Naive thymus-derived CD8-positive, alpha-beta T cell (primary cell): Measurements from ENCODE around the gene FGFR2. TPM values are rescaled to one million over a fixed set of nuclear protein-coding genes. Genes with fewer than 3 reads are reported as not detected.

Experiments
- ATAC-seq, 2 donors: fragments of 150-1000 bp; cut with Tn5 transposase in 1 of 2; sonication (Bioruptor Pico), chemical (Tn5 transposase) in 1 of 2; 1 replicate in 1 of 2; 2 replicates in 1 of 2; pipeline ENCODE4 v1.10.0; 2021; ENCODE audit warnings: mild to moderate bottlenecking in 2 of 2, moderate library complexity in 2 of 2
- POLR2A ChIA-PET: fragments of 350-600 bp; sonication (Branson Sonifier 250); formaldehyde crosslinking; loops from one replicate; lab custom pipeline; 2021; ENCODE audit warnings: antibody characterized with exemption; lab: Charles Lee
- DNase-seq, 10 donors: peaks; one replicate each; pipeline versions ENCODE4 v3.0.0 to v3.0.0-alpha.2; 2020 to 2022
- H3K27ac Mint-ChIP-seq, 10 donors: one replicate each; pipeline ENCODE4 v1.8.0; 2020 to 2022; ENCODE audit warnings: mild to moderate bottlenecking in 10 of 10, mixed read lengths in 10 of 10, moderate library complexity in 4 of 10, inconsistent platforms in 1 of 10
- H3K27me3 Mint-ChIP-seq, 5 donors: one replicate each; pipeline ENCODE4 v1.8.0; 2021 to 2022; ENCODE audit warnings: mixed read lengths in 5 of 5
- H3K36me3 Mint-ChIP-seq, 3 donors: one replicate each; pipeline ENCODE4 v1.8.0; 2020 to 2022; ENCODE audit warnings: mixed read lengths in 3 of 3, mild to moderate bottlenecking in 2 of 3, inconsistent platforms in 1 of 3
- H3K4me1 Mint-ChIP-seq, 4 donors: one replicate each; pipeline ENCODE4 v1.8.0; 2021 to 2022; ENCODE audit warnings: mixed read lengths in 4 of 4
- H3K4me3 Mint-ChIP-seq, 10 donors: one replicate each; pipeline ENCODE4 v1.8.0; 2020 to 2022; ENCODE audit warnings: mild to moderate bottlenecking in 10 of 10, mixed read lengths in 10 of 10, moderate library complexity in 6 of 10, inconsistent platforms in 1 of 10
- H3K9me3 Mint-ChIP-seq, 9 donors: one replicate each; pipeline ENCODE4 v1.8.0; 2020 to 2022; ENCODE audit warnings: mixed read lengths in 9 of 9, mild to moderate bottlenecking in 3 of 9, inconsistent platforms in 1 of 9, moderate library complexity in 1 of 9
- polyA plus RNA-seq, 3 donors: library from polyadenylated mRNA; unstranded; fragments of 300-500 nt; fragmentation: Illumina TruSeq; gene quantifications; one replicate each; pipeline ENCODE4 v1.2.3, GENCODE V29; 2021
- total RNA-seq, 8 experiments: library from RNA in 2 of 8; stranded (reverse) in 2 of 8; gene quantifications; one replicate each; pipeline ENCODE4 v1.2.3 and lab custom pipeline; 2021 to 2026

The FGFR2 gene
- total and polyA plus RNA-seq, 5 experiments from 2014 or later = 0.28 TPM; not detected in 4

GRCh38 chr10:121594623-121595350 lies 3.5 kb downstream of the FGFR2 start:
- POLR2A ChIA-PET = no interaction called here
- DNase-seq = no peak
- ATAC-seq = no peak
- Mint-ChIP-seq H3K36me3 (peaks cover 0 to 6% (median 0%) of the 10 kb centered on the region in 3 donors), H3K4me3 (no peak overlapping the region), H3K9me3 (no peaks in the 10 kb centered on the region), H3K27ac (no peak overlapping the region), H3K27me3 (peaks cover 11 to 60% (median 31%) of the 10 kb centered on the region in 5 donors), H3K4me1 (peaks cover 4 to 8% (median 6%) of the 10 kb centered on the region in 4 donors)

- DNase-seq (no peak), ATAC-seq (no peak)
- POLR2A ChIA-PET = no interaction called here
- Mint-ChIP-seq H3K27ac (no peak overlapping the region), H3K9me3 (no peaks in the 10 kb centered on the region), H3K4me1 (peaks cover 4 to 8% (median 6%) of the 10 kb centered on the region in 4 donors), H3K36me3 (peaks cover 0 to 6% (median 0%) of the 10 kb centered on the region in 3 donors), H3K27me3 (peaks cover 11 to 59% (median 30%) of the 10 kb centered on the region in 5 donors), H3K4me3 (no peak overlapping the region)
These were observed 4.2 kb downstream of the FGFR2 start for GRCh38 chr10:121594076-121594475.

GRCh38 chr10:121593281-121594075 lies 4.8 kb downstream of the FGFR2 start:
- Mint-ChIP-seq H3K27ac (no peak overlapping the region), H3K36me3 (peaks cover 0 to 6% (median 0%) of the 10 kb centered on the region in 3 donors), H3K9me3 (peaks cover 0 to under 1% (median 0%) of the 10 kb centered on the region in 9 donors), H3K4me1 (peaks cover 2 to 6% (median 3%) of the 10 kb centered on the region in 4 donors), H3K27me3 (peaks cover 8 to 53% (median 26%) of the 10 kb centered on the region in 5 donors), H3K4me3 (no peak overlapping the region)
- DNase-seq = no peak
- no peak for ATAC-seq
- POLR2A ChIA-PET = no interaction called here

- H3K27me3 Mint-ChIP-seq = peaks cover 8 to 63% (median 26%) of the 10 kb centered on the region in 5 donors
- no peak for DNase-seq
- peaks cover 0 to 6% (median 0%) of the 10 kb centered on the region in 3 donors for H3K36me3 Mint-ChIP-seq
- H3K4me3 Mint-ChIP-seq = no peak overlapping the region
- peaks cover 0 to 11% (median under 1%) of the 10 kb centered on the region in 9 donors for H3K9me3 Mint-ChIP-seq
- POLR2A ChIA-PET = no interaction called here
- H3K4me1 Mint-ChIP-seq = peaks cover 2 to 6% (median 3%) of the 10 kb centered on the region in 4 donors
- H3K27ac Mint-ChIP-seq = no peak overlapping the region
- no peak for ATAC-seq
These were observed 5.9 kb downstream of the FGFR2 start for GRCh38 chr10:121592155-121592890.

GRCh38 chr10:121591186-121591585 lies 7.1 kb downstream of the FGFR2 start:
- no peak overlapping the region for H3K27ac Mint-ChIP-seq
- DNase-seq (no peak), ATAC-seq (no peak)
- H3K27me3 Mint-ChIP-seq = peaks cover 2 to 60% (median 18%) of the 10 kb centered on the region in 5 donors
- H3K4me3 Mint-ChIP-seq = no peak overlapping the region
- peaks cover 0 to 10% (median 0%) of the 10 kb centered on the region in 3 donors for H3K36me3 Mint-ChIP-seq
- POLR2A ChIA-PET = no interaction called here
- H3K4me1 Mint-ChIP-seq = no peaks in the 10 kb centered on the region
- peaks cover 0 to 12% (median 3%) of the 10 kb centered on the region in 9 donors for H3K9me3 Mint-ChIP-seq

- Mint-ChIP-seq H3K9me3 (peaks cover 0 to 15% (median 3%) of the 10 kb centered on the region in 9 donors), H3K36me3 (peaks cover 0 to 10% (median 0%) of the 10 kb centered on the region in 3 donors), H3K4me3 (no peak overlapping the region), H3K4me1 (no peaks in the 10 kb centered on the region), H3K27ac (no peak overlapping the region), H3K27me3 (peaks cover 2 to 56% (median 16%) of the 10 kb centered on the region in 5 donors)
- DNase-seq (no peak), ATAC-seq (no peak)
- POLR2A ChIA-PET = no interaction called here
These were observed 7.5 kb downstream of the FGFR2 start for GRCh38 chr10:121590772-121591171.

- H3K27ac Mint-ChIP-seq = no peak overlapping the region
These were observed 8.7 kb downstream of the FGFR2 start for GRCh38 chr10:121589553-121589952.

GRCh38 chr10:121583857-121584256 lies 14.4 kb downstream of the FGFR2 start:
- DNase-seq (no peak), ATAC-seq (no peak)
- H3K9me3 Mint-ChIP-seq = peaks cover 0 to 20% (median 5%) of the 10 kb centered on the region in 9 donors
- POLR2A ChIA-PET = no interaction called here
- H3K27ac Mint-ChIP-seq = no peak overlapping the region
- no peaks in the 10 kb centered on the region for H3K4me1 Mint-ChIP-seq
- no peak overlapping the region for H3K4me3 Mint-ChIP-seq
- H3K36me3 Mint-ChIP-seq = peaks cover 0 to 10% (median 0%) of the 10 kb centered on the region in 3 donors
- H3K27me3 Mint-ChIP-seq = peaks cover 0 to 19% (median 0%) of the 10 kb centered on the region in 5 donors

More at GRCh38 chr10:121589553-121589952, 8.7 kb downstream of the FGFR2 start:
- ATAC-seq (no peak), DNase-seq (no peak)
- peaks cover 0 to 10% (median 0%) of the 10 kb centered on the region in 3 donors for H3K36me3 Mint-ChIP-seq
- H3K4me3 Mint-ChIP-seq = no peak overlapping the region
- H3K9me3 Mint-ChIP-seq = peaks cover 0 to 20% (median 4%) of the 10 kb centered on the region in 9 donors
- POLR2A ChIA-PET = no interaction called here
- peaks cover 2 to 45% (median 8%) of the 10 kb centered on the region in 5 donors for H3K27me3 Mint-ChIP-seq
- H3K4me1 Mint-ChIP-seq = no peaks in the 10 kb centered on the region

GRCh38 chr10:121583258-121583657 lies 15.0 kb downstream of the FGFR2 start:
- Mint-ChIP-seq H3K9me3 (peaks cover 0 to 20% (median 3%) of the 10 kb centered on the region in 9 donors), H3K36me3 (peaks cover 0 to 10% (median 0%) of the 10 kb centered on the region in 3 donors), H3K4me1 (no peaks in the 10 kb centered on the region), H3K4me3 (no peak overlapping the region), H3K27ac (no peak overlapping the region), H3K27me3 (peaks cover 0 to 19% (median 0%) of the 10 kb centered on the region in 5 donors)
- ATAC-seq (no peak), DNase-seq (no peak)
- POLR2A ChIA-PET = no interaction called here

GRCh38 chr10:121580276-121581116 lies 17.7 kb downstream of the FGFR2 start:
- Mint-ChIP-seq H3K27me3 (peaks cover 0 to 12% (median 0%) of the 10 kb centered on the region in 5 donors), H3K9me3 (peaks cover 0 to 5% (median 0%) of the 10 kb centered on the region in 9 donors), H3K36me3 (no peaks in the 10 kb centered on the region), H3K4me3 (no peak overlapping the region), H3K4me1 (no peaks in the 10 kb centered on the region), H3K27ac (no peak overlapping the region)
- DNase-seq = no peak
- ATAC-seq = no peak
- POLR2A ChIA-PET = no interaction called here

GRCh38 chr10:121579656-121580055 lies 18.6 kb downstream of the FGFR2 start:
- H3K36me3 Mint-ChIP-seq = no peaks in the 10 kb centered on the region
- peaks cover 0 to 3% (median 0%) of the 10 kb centered on the region in 9 donors for H3K9me3 Mint-ChIP-seq
- peaks cover 0 to 12% (median 0%) of the 10 kb centered on the region in 5 donors for H3K27me3 Mint-ChIP-seq
- POLR2A ChIA-PET = no interaction called here
- no peak for DNase-seq
- ATAC-seq = no peak
- H3K4me1 Mint-ChIP-seq = no peaks in the 10 kb centered on the region
- H3K27ac Mint-ChIP-seq = no peak overlapping the region
- H3K4me3 Mint-ChIP-seq = no peak overlapping the region
